GM12875 (cell line): ENCODE data around the gene MIR17HG.

Experiments
- H3K4me3 ChIP-seq: one replicate; pipeline ENCODE4 v1.5.1; 2011; ENCODE audit warnings: low read depth, low read length, control low read depth
- CTCF ChIP-seq: IDR thresholded peaks from 2 replicates; pipeline ENCODE4 v1.5.1; 2011; ENCODE audit warnings: low read depth, mild to moderate bottlenecking, control low read depth, inconsistent platforms, low read length, moderate library complexity, borderline replicate concordance; ENCODE audit not compliant: insufficient read depth

Gene MIR17HG

DNA sequence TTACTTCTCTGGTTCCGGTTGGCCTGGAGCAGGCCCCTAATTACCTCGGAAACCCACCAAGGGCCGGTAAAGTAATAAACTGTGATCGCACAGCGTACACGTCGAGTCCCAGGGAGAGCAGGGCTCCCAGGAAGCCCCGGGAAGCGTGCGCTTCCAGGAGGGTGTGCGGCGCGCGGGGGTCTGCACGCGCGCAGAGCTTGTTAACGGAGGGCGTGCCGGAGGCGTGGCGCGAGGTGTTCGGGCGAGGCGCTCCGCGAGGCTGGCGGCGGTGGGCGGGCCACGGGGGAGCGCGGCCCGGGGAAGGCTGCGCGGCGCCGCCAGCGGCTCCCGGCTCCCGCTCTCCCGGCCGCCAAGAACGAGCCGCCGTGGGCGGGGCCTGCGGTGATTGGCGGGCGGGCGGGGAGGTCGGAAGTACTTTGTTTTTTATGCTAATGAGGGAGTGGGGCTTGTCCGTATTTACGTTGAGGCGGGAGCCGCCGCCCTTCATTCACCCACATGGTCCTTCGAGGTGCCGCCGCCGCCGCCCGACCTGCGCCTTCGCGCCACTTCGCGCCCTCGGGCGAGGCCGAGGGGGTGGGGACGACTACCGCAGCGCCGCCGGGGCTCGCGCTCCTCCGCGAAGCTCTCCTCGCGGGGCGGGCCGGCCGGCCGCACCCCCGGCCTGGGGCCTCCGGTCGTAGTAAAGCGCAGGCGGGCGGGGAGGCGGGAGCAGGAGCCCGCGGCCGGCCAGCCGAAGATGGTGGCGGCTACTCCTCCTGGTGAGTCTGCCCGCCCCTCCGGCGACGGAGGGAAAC lies at the start of gene MIR17HG:
Gene MIR17HG (plus strand): TSS at position 486 of the 794 bp plus-strand sequence.
- TF ChIP-seq CTCF: no peak

GRCh38 chr13:91298060-91298459 lies 49.4 kb upstream of the MIR17HG start:
- no peak for TF ChIP-seq CTCF
- H3K4me3 ChIP-seq: no peak overlapping the region

More for the DNA sequence above, at the start of gene MIR17HG:
- H3K4me3 ChIP-seq: peak within 1 kb of the TSS; percentile 88

- no peak for TF ChIP-seq CTCF
- H3K4me3 ChIP-seq: no peak overlapping the region
Measured at GRCh38 chr13:91302111-91302510, 45.4 kb upstream of the MIR17HG start.

DNA sequence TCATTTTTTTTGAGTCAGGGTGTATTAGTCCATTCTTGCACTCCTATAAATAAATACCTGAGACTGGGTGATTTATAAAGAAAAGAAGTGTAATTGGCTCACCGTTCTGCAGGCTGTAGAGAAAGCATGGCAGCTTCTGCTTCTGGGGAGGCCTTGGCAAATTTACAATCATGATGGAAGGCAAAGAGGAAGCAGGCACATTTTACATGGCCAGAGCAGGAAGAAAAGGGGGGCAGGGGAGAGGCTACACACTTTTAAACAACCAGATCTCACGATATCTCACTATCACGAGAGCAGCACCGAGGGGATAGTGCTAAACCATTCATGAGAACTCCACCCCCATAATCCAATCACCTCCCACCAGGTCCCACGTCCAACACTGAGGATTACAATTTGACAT lies 44.5 kb upstream of the MIR17HG start:
- no peak for TF ChIP-seq CTCF
- no peak overlapping the region for H3K4me3 ChIP-seq

DNA sequence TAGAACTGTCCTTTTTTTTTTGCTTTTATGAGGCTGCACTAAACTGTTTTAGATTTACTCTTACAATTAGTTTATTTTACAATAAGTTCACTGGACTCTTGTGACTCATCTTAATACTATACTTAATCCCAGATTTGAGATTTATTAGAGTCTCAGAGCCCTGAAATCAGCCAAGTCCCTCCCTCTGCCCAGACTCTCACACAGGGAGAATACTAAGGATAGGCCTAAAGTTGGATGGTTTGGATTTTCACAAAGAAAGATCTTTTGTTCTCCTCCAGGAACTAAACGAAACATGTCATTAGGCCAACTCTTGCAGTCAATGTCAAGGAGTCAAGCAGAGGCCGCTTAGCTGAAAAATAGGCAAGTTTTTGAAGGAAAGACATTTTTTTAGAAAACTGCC lies 42.7 kb upstream of the MIR17HG start:
- no peak for TF ChIP-seq CTCF

DNA sequence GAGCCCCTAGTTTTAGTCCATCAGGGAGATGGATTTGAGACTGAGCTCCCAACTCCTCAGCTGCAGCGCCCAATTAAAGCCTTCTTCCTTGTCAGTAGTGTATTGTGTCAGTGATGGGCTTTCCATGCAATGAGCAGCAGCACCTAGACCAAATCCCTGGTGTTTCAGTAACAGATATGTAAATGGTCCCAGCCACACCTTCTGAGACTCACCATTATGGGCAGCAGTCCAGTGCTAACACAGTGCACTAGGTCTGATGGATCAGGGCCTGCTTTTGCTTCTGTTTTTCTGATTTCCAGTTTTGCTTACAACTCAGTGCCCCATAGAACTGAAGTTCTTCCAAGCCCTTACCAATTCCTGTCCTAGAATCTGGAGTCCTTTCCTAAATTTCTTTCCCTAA lies 41.8 kb upstream of the MIR17HG start:
- H3K4me3 ChIP-seq: no peak overlapping the region
- no peak for TF ChIP-seq CTCF

More for the DNA sequence above, 42.7 kb upstream of the MIR17HG start:
- H3K4me3 ChIP-seq: no peak overlapping the region

- TF ChIP-seq CTCF: no peak
- H3K4me3 ChIP-seq: no peak overlapping the region
Measured at GRCh38 chr13:91307887-91308286, 39.6 kb upstream of the MIR17HG start.
